Measurements from ENCODE around the gene GSE1. TPM values are rescaled to one million over a fixed set of nuclear protein-coding genes. Genes with fewer than 3 reads are reported as not detected.

GSE1 gene
- total and polyA plus RNA-seq, 2 of the 13 experiments (the other 11 are each of a cell fraction or from before 2014, with no cell fraction given): 16.1 to 31.2 TPM

GRCh38 chr16:85567935-85568334 lies 45.2 kb upstream of the GSE1 start:
- Histone ChIP-seq H3K27me3 (ENCODE audit: control insufficient read depth in 1 of 2, insufficient read depth in 2 of 2, low read length in 2 of 2) (no peaks in the 10 kb centered on the region), H2AFZ (ENCODE audit: low read length) (no peak overlapping the region), H4K20me1 (ENCODE audit: insufficient read depth, low read length) (peaks cover 77% of the 10 kb centered on the region), H3K36me3 (replicated peaks in 1 of 2; ENCODE audit: control insufficient read depth in 1 of 2, insufficient read depth in 2 of 2, low read length in 2 of 2) (peaks cover 3 to 21% of the 10 kb centered on the region in 2 experiments; a peak in 3 of 5 replicates), H3K4me1 (ENCODE audit: insufficient read depth, low read length) (peaks cover 54% of the 10 kb centered on the region), H3K4me2 (ENCODE audit: low read depth, low read length) (no peak overlapping the region), H3K4me3 (replicated peaks in 1 of 3; ENCODE audit: insufficient read depth in 1 of 3, low read depth in 2 of 3, low read length in 3 of 3) (no peak overlapping the region), H3K27ac (ENCODE audit: extremely low read length, insufficient read depth, low read length) (no peak overlapping the region), H3K9ac (ENCODE audit: insufficient read depth, low read depth, low read length) (no peak overlapping the region), H3K79me2 (ENCODE audit: insufficient read depth, low read length) (peaks cover 84% of the 10 kb centered on the region), H3K9me3 (ENCODE audit: low read length) (no peaks in the 10 kb centered on the region)
- FAIRE-seq (no peak), ATAC-seq (no peak), DNase-seq (ENCODE audit: low spot score) (no peak)
- intact Hi-C loops (cut with micrococcal nuclease; ENCODE audit: unreplicated experiment) (no loop called here), in situ Hi-C loops (cut with HindIII; ENCODE audit: extremely low pct_ligation_motif_present, low pct_unique_long_range_greater_than_20kb) (no loop called here)
- CTCF ChIA-PET (ENCODE audit: low intra/inter-chr PET ratio, low total read pairs): no interaction called here
- POLR2A ChIA-PET: no interaction called here
- no TSS peak for BruUV-seq (replicated peaks)
- TF ChIP-seq ZNF333 (CRISPR knock-in tag; IDR thresholded peaks at IDR 0.05; ENCODE audit: borderline replicate concordance): no peak
- no peak for TF ChIP-seq TBX3 (IDR thresholded peaks at IDR 0.05; ENCODE audit: borderline replicate concordance)
- no peak for TF ChIP-seq TCF12 (IDR thresholded peaks at IDR 0.05)
- TF ChIP-seq TCF12 (CRISPR knock-in tag; IDR thresholded peaks at IDR 0.05): no peak
- no peak for TF ChIP-seq HCFC1 (IDR thresholded peaks at IDR 0.05; ENCODE audit: low read depth, low read length)
- TF ChIP-seq ZNF770 (CRISPR knock-in tag; IDR thresholded peaks at IDR 0.05): peak; percentile 20; the same call in 1 of the 2 replicates
- no peak for TF ChIP-seq KAT2B (IDR thresholded peaks at IDR 0.05; ENCODE audit: borderline replicate concordance, low read depth, low read length)
- TF ChIP-seq FOXP1 (IDR thresholded peaks at IDR 0.05): no peak
- no peak for TF ChIP-seq FOXP1 (CRISPR knock-in tag; IDR thresholded peaks at IDR 0.05)
- 97% methylated on average over 4 of the region's 4 CpGs for WGBS (ENCODE audit: low lambda C conversion rate)
